M059J (cell line): Measurements from ENCODE around the gene RRAGA. TPM values are rescaled to one million over a fixed set of nuclear protein-coding genes. Genes with fewer than 3 reads are reported as not detected.
"Not testable (repeated sequence)": the region's sequence is repeated elsewhere in the genome, so short reads cannot be mapped to it uniquely, and the experiment has no call there.

ENCODE experiments used
- DNase-seq: peaks from one replicate; pipeline ENCODE4 v3.0.0-alpha.2; 2012; ENCODE audit warnings: low read depth
- total RNA-seq: library from RNA; depleted of rRNA; stranded (reverse); fragments of >200 nt; shearing (Covaris generic); gene quantifications from 2 replicates; pipeline ENCODE4 v1.2.3, GENCODE V29; 2014; rRNA removed

The RRAGA gene, protein sequence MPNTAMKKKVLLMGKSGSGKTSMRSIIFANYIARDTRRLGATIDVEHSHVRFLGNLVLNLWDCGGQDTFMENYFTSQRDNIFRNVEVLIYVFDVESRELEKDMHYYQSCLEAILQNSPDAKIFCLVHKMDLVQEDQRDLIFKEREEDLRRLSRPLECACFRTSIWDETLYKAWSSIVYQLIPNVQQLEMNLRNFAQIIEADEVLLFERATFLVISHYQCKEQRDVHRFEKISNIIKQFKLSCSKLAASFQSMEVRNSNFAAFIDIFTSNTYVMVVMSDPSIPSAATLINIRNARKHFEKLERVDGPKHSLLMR
- total RNA-seq = 71.3 and 83.9 TPM in 2 replicates

GRCh38 chr9:19048966-19049916 is at the start of gene RRAGA:
Gene RRAGA (plus strand): TSS chr9:19049427. CDS start chr9:19049660, 233 bp downstream.
- DNase-seq = peak; percentile 98

- DNase-seq = no peak
Measured at GRCh38 chr9:19000133-19000532, 49.1 kb upstream of the RRAGA start.

- DNase-seq = no peak
Measured at GRCh38 chr9:19009391-19009965, 39.7 kb upstream of the RRAGA start.

DNA sequence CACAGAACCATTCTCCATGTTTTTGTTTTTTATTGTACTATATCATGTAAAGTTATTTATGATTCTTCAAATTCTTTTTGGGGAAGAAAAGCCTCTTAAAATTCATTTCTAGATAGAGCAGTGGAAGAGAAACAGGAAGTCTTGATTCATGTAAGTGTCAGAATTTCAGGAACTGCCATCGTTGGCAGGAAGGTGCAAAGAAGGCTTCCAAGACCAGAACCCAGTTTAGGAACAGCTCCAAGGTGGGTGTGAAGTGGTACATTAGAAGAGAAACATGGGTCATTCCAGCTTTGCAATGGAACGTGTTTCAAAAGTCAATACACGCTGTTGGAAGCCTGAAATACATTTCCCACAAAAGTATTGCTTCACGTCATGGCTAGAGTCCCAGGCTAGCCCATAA is 31.0 kb upstream of the RRAGA start:
- DNase-seq = no peak

DNA sequence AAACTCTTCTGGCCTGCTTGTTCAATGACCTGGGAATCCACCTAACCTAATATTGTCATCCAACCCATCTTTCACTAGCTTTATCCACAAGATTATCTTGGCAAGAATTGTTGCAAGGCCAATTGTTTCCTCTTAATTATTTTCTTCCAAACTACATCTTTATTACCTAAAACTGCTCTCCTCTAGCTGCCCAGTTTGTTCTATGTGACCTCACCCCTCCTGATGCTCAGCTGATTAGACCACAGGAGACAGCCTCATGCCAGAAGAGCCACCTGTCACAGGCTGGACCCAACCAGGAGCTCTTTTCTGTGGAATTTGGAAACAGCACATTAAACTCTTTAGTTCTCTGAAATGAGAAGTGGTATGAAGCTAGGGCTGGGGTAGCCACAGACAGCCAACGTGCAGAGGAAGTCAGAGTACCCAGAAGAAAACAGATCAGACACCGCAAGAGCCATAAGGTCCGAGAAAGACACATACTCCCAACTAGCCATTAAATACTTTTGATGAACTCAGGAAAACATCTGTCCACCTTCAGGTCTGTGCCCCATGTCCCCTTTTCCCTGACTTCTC is 28.3 kb upstream of the RRAGA start:
- no peak for DNase-seq

DNA sequence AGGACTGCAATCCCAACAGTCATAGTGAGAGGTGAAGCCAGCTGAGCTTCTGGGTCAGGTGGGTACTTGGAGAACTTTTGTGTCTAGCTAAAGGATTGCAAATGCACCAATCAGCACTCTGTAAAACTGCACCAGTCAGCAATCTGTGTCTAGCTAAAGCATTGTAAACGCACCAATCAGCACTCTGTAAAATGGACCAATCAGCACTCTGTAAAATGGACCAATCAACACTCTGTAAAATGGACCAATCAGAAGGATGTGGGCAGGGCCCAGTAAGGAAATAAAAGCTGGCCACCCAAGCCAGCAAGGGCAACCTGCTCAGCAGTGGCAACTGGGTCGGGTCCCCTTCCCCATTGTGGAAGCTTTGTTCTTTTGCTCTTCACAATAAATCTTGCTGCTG is 27.6 kb upstream of the RRAGA start:
- DNase-seq = not testable (repeated sequence)

DNA sequence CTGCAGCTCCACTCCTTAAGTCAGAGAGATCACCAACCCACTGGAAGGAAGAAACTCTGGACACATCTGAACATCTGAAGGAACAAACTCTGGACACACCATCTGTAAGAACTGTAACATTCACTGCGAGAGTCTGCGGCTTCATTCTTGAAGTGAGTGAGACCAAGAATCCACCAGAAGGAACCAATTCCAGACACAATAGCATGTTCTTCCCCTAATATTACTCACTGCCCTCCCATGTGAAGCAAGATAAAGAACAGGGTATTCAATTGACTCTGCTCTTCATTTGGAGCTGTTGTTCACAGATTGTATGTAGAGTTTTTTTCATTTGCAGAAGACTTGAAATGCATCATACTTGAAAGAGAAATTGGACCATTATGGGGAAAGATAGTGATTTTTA is 27.0 kb upstream of the RRAGA start:
- no peak for DNase-seq

DNA sequence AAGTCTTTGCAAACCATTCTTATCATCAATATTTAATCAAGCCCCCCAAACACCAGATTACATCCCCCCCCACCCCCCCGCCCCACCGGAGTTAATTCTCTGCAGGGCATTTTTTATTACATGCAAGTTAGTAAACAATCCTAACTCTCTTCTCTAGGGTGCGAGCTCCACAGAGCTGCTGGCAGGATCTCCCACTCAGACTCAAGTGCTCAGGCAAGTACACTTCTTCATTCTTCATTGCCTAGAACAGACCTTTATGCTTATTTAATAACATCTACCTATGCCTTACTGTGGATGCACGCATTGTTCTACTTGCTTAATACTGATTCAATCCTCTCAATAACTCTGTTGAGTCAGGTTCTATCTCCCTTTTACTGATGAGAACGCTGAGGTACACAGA is 26.1 kb upstream of the RRAGA start:
- DNase-seq = no peak

DNA sequence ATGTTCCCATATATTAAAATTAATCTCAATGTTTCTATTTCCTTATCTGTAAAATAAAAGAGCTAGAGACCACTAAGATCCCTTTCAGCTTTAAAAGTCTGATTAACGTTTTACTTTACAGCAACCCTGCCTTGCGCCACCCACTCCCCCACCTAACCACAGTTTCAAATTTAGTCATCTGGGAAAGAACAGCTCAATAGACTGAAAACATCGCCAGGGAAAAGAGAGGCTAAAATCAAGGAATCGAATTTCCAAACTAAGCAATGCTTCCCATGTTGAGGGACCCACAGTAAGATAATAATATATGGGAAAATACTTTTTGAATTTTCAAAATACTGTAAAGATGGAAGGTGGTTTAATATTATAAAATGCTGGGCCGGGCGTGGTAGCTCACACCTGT is 22.9 kb upstream of the RRAGA start:
- DNase-seq = no peak

- DNase-seq = no peak
Measured at GRCh38 chr9:19027825-19028224, 21.4 kb upstream of the RRAGA start.

DNA sequence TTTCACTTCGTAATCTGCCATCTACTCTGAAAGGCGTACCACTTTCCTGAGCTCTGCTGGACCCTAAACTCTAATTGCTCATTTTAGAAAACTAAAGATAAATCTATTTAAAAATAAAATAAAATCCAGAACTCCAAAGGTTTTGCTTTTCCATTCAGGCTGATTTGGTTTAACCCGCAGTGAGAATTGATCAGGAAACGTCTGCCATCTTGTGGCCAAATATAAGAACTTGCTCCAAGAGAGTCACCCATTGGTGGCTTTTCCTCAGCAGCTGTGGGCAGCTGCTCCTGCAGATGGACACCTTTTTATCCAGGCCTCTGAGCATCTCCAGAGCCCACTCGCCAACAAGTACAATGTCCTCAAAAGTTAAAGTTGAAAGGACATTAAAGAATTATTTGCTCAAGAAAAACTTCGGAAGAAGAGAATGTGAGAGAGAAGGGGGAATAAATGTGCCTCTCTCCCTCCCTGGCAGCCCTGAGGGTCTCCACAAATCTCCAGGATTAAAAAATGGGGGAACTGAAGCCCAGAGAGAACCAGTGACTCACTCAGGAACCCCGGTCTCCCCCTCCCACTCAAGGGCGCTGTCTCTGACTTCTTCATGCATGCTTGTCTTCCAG is 20.3 kb upstream of the RRAGA start:
- peak; percentile 70 for DNase-seq

- peak; percentile 23 for DNase-seq
Measured at GRCh38 chr9:19030899-19031298, 18.3 kb upstream of the RRAGA start.

DNA sequence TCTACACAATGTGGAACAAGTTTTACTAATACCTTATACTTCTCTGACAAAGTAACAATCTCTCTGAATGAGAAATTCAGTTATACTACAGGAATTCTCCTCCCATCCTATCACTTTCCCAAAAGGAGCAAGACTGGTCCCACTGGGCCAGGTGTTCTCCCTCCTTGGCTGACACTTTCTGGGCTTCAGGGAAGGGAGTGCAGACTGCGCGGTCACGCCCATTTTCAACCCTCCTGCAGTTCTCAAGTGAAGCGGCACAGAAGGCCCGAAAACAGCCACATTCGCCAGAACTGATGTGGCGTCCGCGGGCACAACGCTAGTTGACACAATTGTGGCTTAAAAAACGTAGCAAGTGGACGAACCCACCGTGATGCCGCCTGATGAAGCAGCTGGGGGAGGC is 16.8 kb upstream of the RRAGA start:
- DNase-seq = no peak

DNA sequence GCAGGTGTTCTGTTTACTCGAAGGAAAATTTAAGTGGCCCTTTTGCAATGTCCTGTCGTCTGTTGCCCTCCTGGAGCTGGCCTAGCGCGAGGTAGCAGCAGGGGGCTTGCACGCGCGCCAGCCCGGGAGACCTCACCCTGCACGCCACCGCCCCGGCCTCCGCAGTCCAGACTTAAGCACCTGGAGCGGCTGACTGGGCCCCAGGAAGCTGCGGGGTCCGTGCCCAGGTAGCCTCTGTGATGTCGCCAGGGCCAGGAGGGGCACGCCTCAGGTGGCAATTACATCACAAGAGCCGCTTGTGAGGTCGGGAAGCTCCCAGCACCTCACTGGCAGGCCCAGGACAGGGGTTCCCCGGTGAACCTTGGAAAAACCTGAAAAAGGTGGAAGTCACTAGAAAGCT is 16.2 kb upstream of the RRAGA start, which contains the start of gene SAXO1:
TSS of gene SAXO1 (minus strand) at position 195 of the 400 bp plus-strand sequence. CDS start 301 bp downstream, outside the sequence.
- DNase-seq = no peak

DNA sequence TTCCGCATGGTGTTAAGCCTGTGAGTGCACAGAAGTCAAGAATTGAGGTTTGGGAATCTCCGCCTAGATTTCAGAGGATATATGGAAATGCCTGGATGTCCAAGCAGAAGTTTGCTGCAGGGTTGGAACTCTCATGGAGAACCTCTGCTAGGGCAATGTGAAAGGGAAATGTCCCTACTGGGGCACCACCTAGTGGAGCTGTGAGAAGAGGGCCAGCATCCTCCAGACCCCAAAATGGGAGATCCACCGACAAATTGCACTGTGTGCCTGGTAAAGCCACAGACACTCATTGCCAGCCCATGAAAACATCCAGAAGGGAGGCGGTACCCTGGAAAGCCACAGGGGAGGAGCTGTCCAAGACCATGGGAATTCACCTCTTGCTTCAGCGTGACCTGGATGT is 12.6 kb upstream of the RRAGA start:
- DNase-seq = no peak

DNA sequence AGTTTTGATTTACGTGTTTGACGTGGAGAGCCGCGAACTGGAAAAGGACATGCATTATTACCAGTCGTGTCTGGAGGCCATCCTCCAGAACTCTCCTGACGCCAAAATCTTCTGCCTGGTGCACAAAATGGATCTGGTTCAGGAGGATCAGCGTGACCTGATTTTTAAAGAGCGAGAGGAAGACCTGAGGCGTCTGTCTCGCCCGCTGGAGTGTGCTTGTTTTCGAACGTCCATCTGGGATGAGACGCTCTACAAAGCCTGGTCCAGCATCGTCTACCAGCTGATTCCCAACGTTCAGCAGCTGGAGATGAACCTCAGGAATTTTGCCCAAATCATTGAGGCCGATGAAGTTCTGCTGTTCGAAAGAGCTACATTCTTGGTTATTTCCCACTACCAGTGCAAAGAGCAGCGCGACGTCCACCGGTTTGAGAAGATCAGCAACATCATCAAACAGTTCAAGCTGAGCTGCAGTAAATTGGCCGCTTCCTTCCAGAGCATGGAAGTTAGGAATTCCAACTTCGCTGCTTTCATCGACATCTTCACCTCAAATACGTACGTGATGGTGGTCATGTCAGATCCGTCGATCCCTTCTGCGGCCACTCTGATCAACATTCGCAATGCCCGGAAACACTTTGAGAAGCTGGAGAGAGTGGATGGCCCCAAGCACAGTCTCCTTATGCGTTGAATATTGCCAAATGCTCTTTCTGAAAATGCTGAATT is 850 bp downstream of the RRAGA start:
- DNase-seq = peak; percentile 65

DNA sequence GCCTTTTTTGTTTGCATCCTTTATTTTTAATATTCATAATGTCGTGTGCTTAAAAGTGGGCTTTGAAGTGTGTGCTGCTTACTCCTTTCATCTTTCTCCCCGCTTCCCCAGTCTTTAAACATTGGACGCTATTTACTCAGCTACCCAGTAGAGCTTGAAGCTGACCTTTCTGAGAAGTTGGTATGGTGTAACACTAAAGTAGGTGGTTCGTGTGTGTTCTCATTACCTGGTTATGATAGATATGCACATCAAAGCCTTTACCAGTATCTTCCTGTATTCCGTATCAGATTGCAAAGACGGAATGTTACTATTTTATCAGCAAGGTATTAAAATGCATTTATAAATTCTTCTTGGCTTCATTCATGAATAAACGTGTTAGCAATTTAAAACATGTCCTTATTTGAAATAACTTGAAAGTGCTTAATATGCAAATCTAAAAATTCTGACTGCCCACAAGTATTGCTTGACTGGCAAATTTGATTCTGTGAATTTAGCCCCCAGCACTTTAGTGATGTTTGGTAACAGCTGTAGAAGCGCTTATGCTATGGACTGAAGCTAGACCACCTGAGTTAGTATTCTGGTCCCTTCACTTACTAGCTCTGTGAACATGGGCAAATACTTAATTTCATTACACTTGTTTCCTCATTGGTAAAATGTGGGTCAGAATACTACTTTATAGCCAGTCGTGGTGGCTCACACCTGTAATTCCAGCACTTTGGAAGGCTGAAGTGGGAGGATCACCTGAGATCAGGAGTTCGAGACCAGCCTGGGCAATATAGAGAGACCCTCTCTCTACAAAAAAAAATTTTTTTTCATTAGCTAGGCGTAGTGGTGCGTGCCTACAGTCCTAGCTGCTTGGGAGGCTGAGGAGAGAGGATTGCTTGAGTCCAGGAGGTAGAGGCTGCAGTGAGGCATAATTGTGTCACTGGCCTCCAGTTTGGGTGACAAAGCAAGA is 1.7 kb downstream of the RRAGA start:
- DNase-seq = no peak

- DNase-seq = no peak
Measured at GRCh38 chr9:19057033-19057432, 7.8 kb downstream of the RRAGA start.

DNA sequence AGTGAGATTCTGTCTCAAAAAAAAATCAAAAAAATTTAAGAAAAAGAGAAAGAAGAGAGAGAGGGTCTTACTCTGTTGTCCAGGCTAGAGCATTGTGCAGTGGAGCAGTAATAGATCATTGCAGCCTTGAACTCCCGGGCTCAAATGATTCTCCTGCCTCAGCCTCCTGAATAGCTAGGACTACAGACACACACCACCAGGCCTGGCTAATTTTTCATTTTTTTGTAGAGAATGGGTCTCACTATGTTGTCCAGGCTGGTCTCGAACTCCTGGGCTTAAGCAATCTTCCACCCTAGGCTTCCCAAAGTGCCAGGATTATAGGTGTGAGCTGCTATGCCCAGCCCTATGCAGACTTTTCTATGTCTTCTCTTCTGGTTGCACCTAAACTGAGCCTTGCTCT is 25.0 kb downstream of the RRAGA start:
- DNase-seq = no peak

DNA sequence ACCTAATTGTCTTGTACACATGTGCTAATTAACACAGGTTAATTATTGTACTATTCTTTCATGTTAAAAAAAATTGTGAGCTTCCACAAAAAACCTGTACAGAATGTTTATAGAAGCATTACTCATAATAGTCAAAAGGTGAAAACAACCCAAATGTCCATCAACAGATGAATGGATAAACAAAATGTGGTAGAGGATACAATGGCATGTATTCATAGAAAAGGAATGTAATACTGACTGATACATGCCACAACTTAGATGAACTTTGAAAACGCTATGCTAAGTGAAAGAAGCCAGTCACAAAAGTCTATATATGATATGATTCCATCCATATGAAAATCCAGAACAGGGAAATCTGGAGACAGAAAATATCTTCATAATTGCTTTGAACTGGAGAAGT is 25.6 kb downstream of the RRAGA start:
- DNase-seq = peak; percentile 80
